SK-N-SH treated with all-trans-retinoic acid at 6 μM for 48 hours (cell line): ENCODE results near the gene FMN1.

Experiments
- ATAC-seq: fragments of 200-7000 bp; cut with Tn5 transposase; 3 replicates; pipeline ENCODE4 v1.9.1; 2020; ENCODE audit warnings: mild to moderate bottlenecking, moderate library complexity
- ARNTL ChIP-seq: fragments of 450-650 bp; formaldehyde crosslinking; IDR thresholded peaks from 2 replicates; pipeline ENCODE4 v1.5.0; 2020; ENCODE audit warnings: low read depth, mild to moderate bottlenecking, moderate library complexity, borderline replicate concordance
- BACH2 ChIP-seq: fragments of 250-450 bp; sonication (Bioruptor Pico); IDR thresholded peaks from 2 replicates; pipeline ENCODE4 v1.9.0; 2021; ENCODE audit warnings: mild to moderate bottlenecking, borderline replicate concordance
- CSDC2 ChIP-seq: fragments of 250-450 bp; sonication (Bioruptor Pico); IDR thresholded peaks from 2 replicates; pipeline ENCODE4 v1.5.0; 2020; ENCODE audit warnings: mild to moderate bottlenecking, moderate library complexity
- ESRRG ChIP-seq: fragments of 250-450 bp; sonication (Bioruptor Pico); IDR thresholded peaks from 2 replicates; pipeline ENCODE4 v1.6.1; 2021; ENCODE audit warnings: mild to moderate bottlenecking
- GLIS3 ChIP-seq: fragments of 250-450 bp; sonication (Bioruptor Pico); IDR thresholded peaks from 2 replicates; pipeline ENCODE4 v1.5.0; 2020; ENCODE audit warnings: mild to moderate bottlenecking, moderate library complexity
- ISL1 ChIP-seq: fragments of 250-450 bp; sonication (Bioruptor Pico); IDR thresholded peaks from 2 replicates; pipeline ENCODE4 v2.1.2; 2022; ENCODE audit warnings: mild to moderate bottlenecking, moderate library complexity
- OSR1 ChIP-seq: fragments of 250-450 bp; sonication (Bioruptor Pico); IDR thresholded peaks from 2 replicates; pipeline ENCODE4 v1.8.0; 2022; ENCODE audit warnings: moderate library complexity, mild to moderate bottlenecking, inconsistent platforms
- PPARA ChIP-seq: fragments of 250-450 bp; sonication (Bioruptor Pico); IDR thresholded peaks from 2 replicates; pipeline ENCODE4 v1.5.0; 2020; ENCODE audit warnings: mild to moderate bottlenecking, borderline replicate concordance
- RARB ChIP-seq: fragments of 250-450 bp; sonication (Bioruptor Pico); IDR thresholded peaks from 2 replicates; pipeline ENCODE4 v1.8.0; 2021; ENCODE audit warnings: mild to moderate bottlenecking, moderate library complexity
- SNAI2 ChIP-seq: fragments of 250-450 bp; sonication (Bioruptor Pico); IDR thresholded peaks from 2 replicates; pipeline ENCODE4 v1.5.0; 2020; ENCODE audit warnings: mild to moderate bottlenecking, moderate library complexity
- TCF4 ChIP-seq: fragments of 250-450 bp; sonication (Bioruptor Pico); IDR thresholded peaks from 2 replicates; pipeline ENCODE4 v1.8.0; 2021; ENCODE audit warnings: mild to moderate bottlenecking, moderate library complexity, borderline replicate concordance
- TOX ChIP-seq: fragments of 250-450 bp; sonication (Bioruptor Pico); IDR thresholded peaks from 2 replicates; pipeline ENCODE4 v1.8.0; 2021; ENCODE audit warnings: mild to moderate bottlenecking, moderate library complexity, borderline replicate concordance
- ZC3H10 ChIP-seq: fragments of 250-450 bp; sonication (Bioruptor Pico); IDR thresholded peaks from 2 replicates; pipeline ENCODE4 v1.5.1; 2021; ENCODE audit warnings: mild to moderate bottlenecking, moderate library complexity
- ZFP3 ChIP-seq: fragments of 250-450 bp; sonication (Bioruptor Pico); IDR thresholded peaks from 2 replicates; pipeline ENCODE4 v1.5.0; 2020; ENCODE audit warnings: mild to moderate bottlenecking, moderate library complexity
- ZFP30 ChIP-seq: fragments of 450-650 bp; formaldehyde crosslinking; IDR thresholded peaks from 2 replicates; pipeline ENCODE4 v1.5.0; 2022; ENCODE audit warnings: mild to moderate bottlenecking, moderate library complexity
- ZNF565 ChIP-seq: fragments of 450-650 bp; formaldehyde crosslinking; conservative IDR thresholded peaks from 2 replicates; pipeline ENCODE4 v1.5.0; 2020; ENCODE audit warnings: low read depth, mild to moderate bottlenecking, moderate library complexity
- ZNF70 ChIP-seq: fragments of 450-650 bp; formaldehyde crosslinking; IDR thresholded peaks from 2 replicates; pipeline ENCODE4 v1.5.0; 2020; ENCODE audit warnings: mild to moderate bottlenecking, moderate library complexity
- ZNF8 ChIP-seq: fragments of 450-650 bp; formaldehyde crosslinking; IDR thresholded peaks from 2 replicates; pipeline ENCODE4 v1.5.0; 2020; ENCODE audit warnings: mild to moderate bottlenecking, moderate library complexity
- TF ChIP-seq, protein P1 (sequence below): fragments of 250-450 bp; sonication (Bioruptor Pico); IDR thresholded peaks from 2 replicates; pipeline ENCODE4 v1.5.1; 2020; ENCODE audit warnings: low read depth, mild to moderate bottlenecking, moderate library complexity
- TF ChIP-seq, protein P2 (sequence below): fragments of 250-450 bp; sonication (Bioruptor Pico); IDR thresholded peaks from 2 replicates; pipeline ENCODE4 v1.8.0; 2021; ENCODE audit warnings: low read depth, mild to moderate bottlenecking, moderate library complexity, borderline replicate concordance
- TF ChIP-seq, protein P3 (sequence below): fragments of 250-450 bp; sonication (Bioruptor Pico); IDR thresholded peaks from 2 replicates; pipeline ENCODE4 v1.8.0; 2020; ENCODE audit warnings: mild to moderate bottlenecking, moderate library complexity, borderline replicate concordance

FMN1 gene

GRCh38 chr15:32730677-32731654 lies 463.5 kb downstream of the FMN1 start (continued):
- TF ChIP-seq, protein P1, sequence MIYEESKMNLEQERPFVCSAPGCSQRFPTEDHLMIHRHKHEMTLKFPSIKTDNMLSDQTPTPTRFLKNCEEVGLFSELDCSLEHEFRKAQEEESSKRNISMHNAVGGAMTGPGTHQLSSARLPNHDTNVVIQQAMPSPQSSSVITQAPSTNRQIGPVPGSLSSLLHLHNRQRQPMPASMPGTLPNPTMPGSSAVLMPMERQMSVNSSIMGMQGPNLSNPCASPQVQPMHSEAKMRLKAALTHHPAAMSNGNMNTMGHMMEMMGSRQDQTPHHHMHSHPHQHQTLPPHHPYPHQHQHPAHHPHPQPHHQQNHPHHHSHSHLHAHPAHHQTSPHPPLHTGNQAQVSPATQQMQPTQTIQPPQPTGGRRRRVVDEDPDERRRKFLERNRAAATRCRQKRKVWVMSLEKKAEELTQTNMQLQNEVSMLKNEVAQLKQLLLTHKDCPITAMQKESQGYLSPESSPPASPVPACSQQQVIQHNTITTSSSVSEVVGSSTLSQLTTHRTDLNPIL (CRISPR knock-in tag) = no peak
- no peak for TF ChIP-seq ZNF70 (CRISPR knock-in tag)
- TF ChIP-seq GLIS3 (CRISPR knock-in tag) = no peak
- TF ChIP-seq CSDC2 (CRISPR knock-in tag) = no peak
- no peak for TF ChIP-seq TOX

GRCh38 chr15:32729700-32730395 lies 464.7 kb downstream of the FMN1 start:
- TF ChIP-seq OSR1 (CRISPR knock-in tag) (no peak), PPARA (no peak)
- TF ChIP-seq, protein P2, sequence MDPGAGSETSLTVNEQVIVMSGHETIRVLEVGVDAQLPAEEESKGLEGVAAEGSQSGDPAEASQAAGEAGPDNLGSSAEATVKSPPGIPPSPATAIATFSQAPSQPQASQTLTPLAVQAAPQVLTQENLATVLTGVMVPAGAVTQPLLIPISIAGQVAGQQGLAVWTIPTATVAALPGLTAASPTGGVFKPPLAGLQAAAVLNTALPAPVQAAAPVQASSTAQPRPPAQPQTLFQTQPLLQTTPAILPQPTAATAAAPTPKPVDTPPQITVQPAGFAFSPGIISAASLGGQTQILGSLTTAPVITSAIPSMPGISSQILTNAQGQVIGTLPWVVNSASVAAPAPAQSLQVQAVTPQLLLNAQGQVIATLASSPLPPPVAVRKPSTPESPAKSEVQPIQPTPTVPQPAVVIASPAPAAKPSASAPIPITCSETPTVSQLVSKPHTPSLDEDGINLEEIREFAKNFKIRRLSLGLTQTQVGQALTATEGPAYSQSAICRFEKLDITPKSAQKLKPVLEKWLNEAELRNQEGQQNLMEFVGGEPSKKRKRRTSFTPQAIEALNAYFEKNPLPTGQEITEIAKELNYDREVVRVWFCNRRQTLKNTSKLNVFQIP (CRISPR knock-in tag) = no peak
- ATAC-seq = no peak

- TF ChIP-seq ZFP3 (CRISPR knock-in tag) = no peak
- no peak for TF ChIP-seq BACH2 (CRISPR knock-in tag)
- TF ChIP-seq ZC3H10 (CRISPR knock-in tag) = no peak
- no peak for TF ChIP-seq OSR1 (CRISPR knock-in tag)
- no peak for TF ChIP-seq GLIS3 (CRISPR knock-in tag)
- no peak for TF ChIP-seq ARNTL (CRISPR knock-in tag)
- TF ChIP-seq, protein P3, sequence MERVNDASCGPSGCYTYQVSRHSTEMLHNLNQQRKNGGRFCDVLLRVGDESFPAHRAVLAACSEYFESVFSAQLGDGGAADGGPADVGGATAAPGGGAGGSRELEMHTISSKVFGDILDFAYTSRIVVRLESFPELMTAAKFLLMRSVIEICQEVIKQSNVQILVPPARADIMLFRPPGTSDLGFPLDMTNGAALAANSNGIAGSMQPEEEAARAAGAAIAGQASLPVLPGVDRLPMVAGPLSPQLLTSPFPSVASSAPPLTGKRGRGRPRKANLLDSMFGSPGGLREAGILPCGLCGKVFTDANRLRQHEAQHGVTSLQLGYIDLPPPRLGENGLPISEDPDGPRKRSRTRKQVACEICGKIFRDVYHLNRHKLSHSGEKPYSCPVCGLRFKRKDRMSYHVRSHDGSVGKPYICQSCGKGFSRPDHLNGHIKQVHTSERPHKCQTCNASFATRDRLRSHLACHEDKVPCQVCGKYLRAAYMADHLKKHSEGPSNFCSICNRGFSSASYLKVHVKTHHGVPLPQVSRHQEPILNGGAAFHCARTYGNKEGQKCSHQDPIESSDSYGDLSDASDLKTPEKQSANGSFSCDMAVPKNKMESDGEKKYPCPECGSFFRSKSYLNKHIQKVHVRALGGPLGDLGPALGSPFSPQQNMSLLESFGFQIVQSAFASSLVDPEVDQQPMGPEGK (CRISPR knock-in tag) = no peak
- TF ChIP-seq ESRRG (CRISPR knock-in tag) = no peak
- TF ChIP-seq ZFP30 = no peak
- no peak for TF ChIP-seq TOX
- TF ChIP-seq, protein P1 (CRISPR knock-in tag) = no peak
- no peak for TF ChIP-seq ISL1 (CRISPR knock-in tag)
- no peak for TF ChIP-seq SNAI2
- TF ChIP-seq PPARA = no peak
- no peak for TF ChIP-seq ZNF70 (CRISPR knock-in tag)
- ATAC-seq = no peak
Observed at GRCh38 chr15:32723171-32723948, 471.2 kb downstream of the FMN1 start.

- no peak for ATAC-seq
- TF ChIP-seq BACH2 (CRISPR knock-in tag) (no peak), PPARA (no peak), ISL1 (CRISPR knock-in tag) (no peak), ZNF565 (CRISPR knock-in tag) (no peak), RARB (CRISPR knock-in tag) (no peak), OSR1 (CRISPR knock-in tag) (no peak), ZNF8 (CRISPR knock-in tag) (no peak), ZFP3 (CRISPR knock-in tag) (no peak), GLIS3 (CRISPR knock-in tag) (no peak), ZNF70 (CRISPR knock-in tag) (no peak), TCF4 (CRISPR knock-in tag) (no peak)
- TF ChIP-seq, protein P3 (CRISPR knock-in tag) = no peak
- TF ChIP-seq, protein P1 (CRISPR knock-in tag) = no peak
Observed at GRCh38 chr15:32722136-32722535, 472.4 kb downstream of the FMN1 start.
